Naive thymus-derived CD8-positive, alpha-beta T cell (primary cell): Measurements from ENCODE around the gene TMEM91. TPM values are rescaled to one million over a fixed set of nuclear protein-coding genes. Genes with fewer than 3 reads are reported as not detected.
"Not testable (repeated sequence)": the region's sequence is repeated elsewhere in the genome, so short reads cannot be mapped to it uniquely, and the experiment has no call there.

Experiments used
- ATAC-seq, 2 donors: fragments of 150-1000 bp; cut with Tn5 transposase in 1 of 2; sonication (Bioruptor Pico), chemical (Tn5 transposase) in 1 of 2; 1 replicate in 1 of 2; 2 replicates in 1 of 2; pipeline ENCODE4 v1.10.0; 2021; ENCODE audit warnings: mild to moderate bottlenecking in 2 of 2, moderate library complexity in 2 of 2
- POLR2A ChIA-PET: fragments of 350-600 bp; sonication (Branson Sonifier 250); formaldehyde crosslinking; loops from one replicate; lab custom pipeline; 2021; ENCODE audit warnings: antibody characterized with exemption; lab: Charles Lee
- DNase-seq, 10 donors: peaks; one replicate each; pipeline versions ENCODE4 v3.0.0 to v3.0.0-alpha.2; 2020 to 2022
- H3K27ac Mint-ChIP-seq, 10 donors: one replicate each; pipeline ENCODE4 v1.8.0; 2020 to 2022; ENCODE audit warnings: mild to moderate bottlenecking in 10 of 10, mixed read lengths in 10 of 10, moderate library complexity in 4 of 10, inconsistent platforms in 1 of 10
- H3K27me3 Mint-ChIP-seq, 5 donors: one replicate each; pipeline ENCODE4 v1.8.0; 2021 to 2022; ENCODE audit warnings: mixed read lengths in 5 of 5
- H3K36me3 Mint-ChIP-seq, 3 donors: one replicate each; pipeline ENCODE4 v1.8.0; 2020 to 2022; ENCODE audit warnings: mixed read lengths in 3 of 3, mild to moderate bottlenecking in 2 of 3, inconsistent platforms in 1 of 3
- H3K4me1 Mint-ChIP-seq, 4 donors: one replicate each; pipeline ENCODE4 v1.8.0; 2021 to 2022; ENCODE audit warnings: mixed read lengths in 4 of 4
- H3K4me3 Mint-ChIP-seq, 10 donors: one replicate each; pipeline ENCODE4 v1.8.0; 2020 to 2022; ENCODE audit warnings: mild to moderate bottlenecking in 10 of 10, mixed read lengths in 10 of 10, moderate library complexity in 6 of 10, inconsistent platforms in 1 of 10
- H3K9me3 Mint-ChIP-seq, 9 donors: one replicate each; pipeline ENCODE4 v1.8.0; 2020 to 2022; ENCODE audit warnings: mixed read lengths in 9 of 9, mild to moderate bottlenecking in 3 of 9, inconsistent platforms in 1 of 9, moderate library complexity in 1 of 9
- polyA plus RNA-seq, 3 donors: library from polyadenylated mRNA; unstranded; fragments of 300-500 nt; fragmentation: Illumina TruSeq; gene quantifications; one replicate each; pipeline ENCODE4 v1.2.3, GENCODE V29; 2021
- total RNA-seq, 8 experiments: library from RNA in 2 of 8; stranded (reverse) in 2 of 8; gene quantifications; one replicate each; pipeline ENCODE4 v1.2.3 and lab custom pipeline; 2021 to 2026

The TMEM91 gene
- total and polyA plus RNA-seq, 5 experiments from 2014 or later = 3.6 to 9.9 (median 8.3) TPM

DNA sequence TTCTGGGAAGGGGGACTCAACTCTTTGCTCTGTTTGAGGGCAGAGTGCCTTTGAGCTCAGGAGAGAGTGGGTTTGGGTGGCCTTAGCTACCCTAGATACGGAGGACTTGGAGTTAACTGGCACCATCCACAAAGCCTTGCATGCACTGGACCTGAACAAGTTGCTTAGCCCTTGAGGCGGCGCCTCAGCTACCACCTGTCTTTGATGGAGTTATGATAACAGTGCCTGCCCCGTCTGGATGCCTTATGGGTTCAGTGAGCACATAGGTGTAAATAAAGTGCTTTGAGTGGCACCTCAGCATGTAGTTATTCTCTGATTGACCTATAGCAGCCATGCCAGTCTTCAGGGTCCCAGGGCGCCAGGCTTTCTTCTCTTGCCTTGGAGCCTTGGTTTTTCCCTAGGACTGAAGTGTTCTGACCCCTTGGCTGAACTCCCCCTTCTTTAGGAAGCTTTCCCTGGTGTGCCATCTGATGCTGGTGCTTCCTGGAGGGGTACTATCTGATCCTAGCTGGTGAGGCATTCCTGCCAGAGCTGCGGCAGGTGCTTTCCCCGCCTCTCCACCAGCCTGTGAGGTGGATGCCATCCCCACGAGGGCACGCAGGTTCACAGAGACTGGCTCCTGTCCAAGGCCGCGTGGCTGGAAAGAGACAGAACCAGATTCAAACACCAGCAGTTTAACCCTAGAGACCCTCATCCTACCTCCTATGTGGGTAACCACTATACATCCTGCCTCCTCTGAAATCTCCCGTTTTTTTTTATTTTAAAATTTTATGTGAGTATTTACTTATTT is 27.0 kb downstream of the TMEM91 start:
- DNase-seq (no peak), ATAC-seq (no peak)
- Mint-ChIP-seq H3K4me1 (peaks cover 16 to 39% (median 24%) of the 10 kb centered on the region in 4 donors), H3K27ac (peak overlapping the region in 4 of 10 donors; percentile 33 to 71 (median 44)), H3K36me3 (peaks cover 0 to 23% (median 0%) of the 10 kb centered on the region in 3 donors), H3K9me3 (no peaks in the 10 kb centered on the region), H3K27me3 (no peaks in the 10 kb centered on the region), H3K4me3 (no peak overlapping the region)
- POLR2A ChIA-PET = no interaction called here

DNA sequence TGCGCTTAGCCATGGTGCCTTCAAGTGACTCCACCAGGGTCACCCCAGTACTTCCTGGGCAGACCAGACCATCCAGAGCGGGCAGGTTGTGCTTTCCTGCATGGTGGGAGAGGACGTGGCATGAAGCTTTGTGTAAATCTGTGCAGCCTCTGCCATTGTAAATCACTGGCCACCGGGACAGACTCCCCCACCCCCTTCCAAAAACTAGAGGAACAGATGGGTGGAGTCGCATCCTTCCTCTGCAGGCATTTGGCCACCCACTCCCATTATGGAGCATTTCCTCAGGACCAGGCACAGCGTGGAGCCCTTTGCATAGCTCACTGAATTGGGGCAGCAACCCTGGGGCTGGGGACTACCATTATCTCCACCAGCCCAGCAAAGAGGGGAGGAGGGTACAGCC is 29.4 kb downstream of the TMEM91 start:
- Mint-ChIP-seq H3K27ac (no peak overlapping the region), H3K4me3 (no peak overlapping the region), H3K9me3 (no peaks in the 10 kb centered on the region), H3K27me3 (no peaks in the 10 kb centered on the region), H3K36me3 (peaks cover 0 to 26% (median 0%) of the 10 kb centered on the region in 3 donors), H3K4me1 (peaks cover 19 to 42% (median 23%) of the 10 kb centered on the region in 4 donors)
- ATAC-seq (no peak), DNase-seq (no peak)
- POLR2A ChIA-PET = interaction anchor here (0.5 to 0.6 kb wide), 2 partner anchors 11 to 680 kb away, joined by 3 to 4 read pairs; no protein-coding TSS in a partner anchor

DNA sequence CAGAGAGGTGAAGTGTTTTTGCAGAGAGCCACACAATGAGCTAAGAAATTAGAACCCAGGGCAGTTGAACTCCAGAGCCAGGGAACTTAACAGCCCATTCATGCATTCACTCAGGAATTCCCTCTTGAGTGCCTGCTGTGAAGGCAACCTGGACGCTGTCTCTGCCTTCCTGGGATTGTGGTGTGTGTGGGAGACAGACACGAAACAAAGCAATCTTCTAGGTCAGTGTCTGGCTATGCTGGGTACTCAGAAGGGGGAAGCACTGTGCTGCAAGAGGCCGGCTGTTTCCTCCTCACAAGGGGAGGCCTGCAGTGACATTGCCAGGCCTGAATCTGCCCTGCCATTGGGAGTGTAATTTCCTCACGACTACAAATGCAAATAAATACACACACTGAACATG is 30.9 kb downstream of the TMEM91 start:
- POLR2A ChIA-PET = interaction anchor here (1.2 kb wide), 1 partner anchor 21 kb away, joined by 3 read pairs; no protein-coding TSS in a partner anchor

DNA sequence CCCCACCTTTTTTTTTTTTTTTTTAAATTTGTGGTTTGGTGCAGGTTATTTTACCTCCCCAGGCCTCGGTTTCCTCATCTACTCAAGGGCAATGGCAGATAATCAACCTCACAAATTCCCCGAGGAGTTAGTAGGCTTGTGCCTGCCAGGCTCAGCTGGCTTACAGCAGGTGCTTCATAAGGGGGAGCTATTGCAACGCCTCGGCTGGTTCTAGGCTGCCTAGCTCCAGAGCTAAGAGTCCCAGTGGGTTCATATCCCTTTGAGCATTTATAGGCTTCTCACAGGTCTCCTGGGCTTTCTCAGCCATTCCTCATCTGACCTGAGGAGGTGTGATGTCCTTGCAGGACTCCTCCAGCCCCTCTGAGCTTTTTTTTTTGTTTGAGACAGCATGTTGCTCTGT is 31.9 kb downstream of the TMEM91 start:
- H3K36me3 Mint-ChIP-seq = peaks cover 0 to 23% (median 0%) of the 10 kb centered on the region in 3 donors
- DNase-seq (no peak), ATAC-seq (no peak)
- no peaks in the 10 kb centered on the region for H3K9me3 Mint-ChIP-seq
- peak overlapping the region in 1 of 10 donors; percentile 27 for H3K27ac Mint-ChIP-seq
- no peak overlapping the region for H3K4me3 Mint-ChIP-seq
- POLR2A ChIA-PET = interaction anchor here (1.1 to 1.2 kb wide), 2 partner anchors 9 to 20 kb away, joined by 3 to 4 read pairs; no protein-coding TSS in a partner anchor
- H3K27me3 Mint-ChIP-seq = no peaks in the 10 kb centered on the region
- peaks cover 11 to 32% (median 19%) of the 10 kb centered on the region in 4 donors for H3K4me1 Mint-ChIP-seq

More for the DNA sequence above, 30.9 kb downstream of the TMEM91 start:
- no peaks in the 10 kb centered on the region for H3K27me3 Mint-ChIP-seq
- no peaks in the 10 kb centered on the region for H3K9me3 Mint-ChIP-seq
- H3K36me3 Mint-ChIP-seq = peaks cover 0 to 21% (median 0%) of the 10 kb centered on the region in 3 donors
- H3K4me1 Mint-ChIP-seq = peaks cover 11 to 36% (median 20%) of the 10 kb centered on the region in 4 donors
- ATAC-seq (no peak), DNase-seq (no peak)
- H3K4me3 Mint-ChIP-seq = no peak overlapping the region
- peak overlapping the region in 5 of 10 donors; percentile 19 to 78 (median 41) for H3K27ac Mint-ChIP-seq

DNA sequence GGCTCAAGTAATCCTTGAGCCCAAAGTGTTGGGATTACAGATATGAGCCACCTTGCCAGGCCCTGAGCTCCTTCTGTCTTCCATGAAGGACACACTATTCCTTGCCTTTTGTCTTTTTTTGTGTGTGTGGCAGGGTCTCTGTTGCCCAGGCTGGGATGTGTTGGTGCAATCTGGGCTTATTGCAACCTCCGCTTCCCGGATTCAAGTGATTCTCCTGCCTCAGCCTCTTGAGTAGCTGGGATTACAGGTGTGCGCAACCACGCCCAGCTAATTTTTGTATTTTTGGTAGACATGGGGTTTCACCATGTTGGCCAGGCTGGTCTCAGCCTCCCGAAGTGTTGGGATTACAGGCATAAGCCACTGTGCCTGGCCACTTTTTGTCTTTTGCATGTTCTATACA is 32.5 kb downstream of the TMEM91 start:
- Mint-ChIP-seq H3K36me3 (peaks cover 0 to 25% (median 0%) of the 10 kb centered on the region in 3 donors), H3K4me1 (peaks cover 11 to 30% (median 18%) of the 10 kb centered on the region in 4 donors), H3K27ac (peak overlapping the region in 3 of 10 donors; percentile 39 to 89 (median 45))
- not testable (repeated sequence) for H3K27me3 Mint-ChIP-seq, H3K9me3 Mint-ChIP-seq, ATAC-seq, H3K4me3 Mint-ChIP-seq, DNase-seq
- POLR2A ChIA-PET = interaction anchor here (1.1 to 1.2 kb wide), 2 partner anchors 9 to 19 kb away, joined by 3 to 4 read pairs; no protein-coding TSS in a partner anchor

DNA sequence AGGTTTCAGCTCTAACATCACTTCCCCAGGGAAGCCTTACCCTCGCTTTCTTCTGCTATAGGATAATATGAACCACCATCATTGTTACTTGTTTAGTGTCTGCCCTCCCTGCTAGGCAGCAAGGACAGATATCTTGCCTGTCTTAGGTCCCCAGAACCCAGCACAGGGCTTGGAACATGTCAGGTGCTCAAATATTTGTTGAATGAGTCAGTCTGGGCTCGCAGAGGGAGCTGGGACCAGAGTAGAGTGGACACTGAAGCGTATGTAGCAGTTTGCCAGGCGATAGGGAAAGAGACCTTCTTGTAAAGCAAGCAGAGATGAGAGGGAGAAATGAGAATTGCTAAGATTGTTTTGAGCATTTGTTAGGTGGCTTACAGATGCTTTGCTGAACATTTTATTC is 33.0 kb downstream of the TMEM91 start:
- H3K4me3 Mint-ChIP-seq = no peak overlapping the region
- POLR2A ChIA-PET = interaction anchor here (1.1 kb wide), 1 partner anchor 8 kb away, joined by 4 read pairs; no protein-coding TSS in a partner anchor
- ATAC-seq (no peak), DNase-seq (no peak)
- peaks cover 0 to 28% (median 0%) of the 10 kb centered on the region in 3 donors for H3K36me3 Mint-ChIP-seq
- no peaks in the 10 kb centered on the region for H3K27me3 Mint-ChIP-seq
- peak overlapping the region in 4 of 10 donors; percentile 8 to 84 (median 46) for H3K27ac Mint-ChIP-seq
- no peaks in the 10 kb centered on the region for H3K9me3 Mint-ChIP-seq
- H3K4me1 Mint-ChIP-seq = peaks cover 11 to 28% (median 18%) of the 10 kb centered on the region in 4 donors

DNA sequence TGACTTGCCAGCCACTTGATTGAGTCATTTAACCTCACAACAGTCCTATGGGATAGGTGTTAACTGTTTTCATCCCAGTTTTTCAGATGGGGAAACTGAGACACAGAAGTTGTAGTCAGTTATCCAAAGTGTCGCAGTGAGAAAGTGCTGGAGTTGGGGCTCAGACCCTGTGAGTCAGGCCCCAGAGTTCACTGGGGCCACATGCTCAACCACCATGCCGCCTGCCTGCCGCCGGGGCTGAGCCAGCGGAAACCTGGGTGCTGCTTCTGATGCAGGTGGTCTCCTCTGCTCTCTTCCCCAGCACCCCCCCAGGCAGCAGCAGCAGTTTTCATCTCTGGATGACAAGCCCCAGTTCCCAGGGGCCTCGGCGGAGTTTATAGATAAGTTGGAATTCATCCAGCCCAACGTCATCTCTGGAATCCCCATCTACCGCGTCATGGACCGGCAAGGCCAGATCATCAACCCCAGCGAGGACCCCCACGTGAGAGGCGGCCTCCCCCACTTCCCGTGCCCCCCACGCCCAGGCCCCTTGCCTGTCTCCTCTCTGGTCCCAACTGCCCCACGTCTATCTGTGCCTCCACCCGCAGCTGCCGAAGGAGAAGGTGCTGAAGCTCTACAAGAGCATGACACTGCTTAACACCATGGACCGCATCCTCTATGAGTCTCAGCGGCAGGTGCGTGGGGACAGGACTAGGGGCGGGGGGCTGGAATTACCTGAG is 34.2 kb downstream of the TMEM91 start:
- DNase-seq (no peak), ATAC-seq (no peak)
- Mint-ChIP-seq H3K27me3 (no peaks in the 10 kb centered on the region), H3K36me3 (peaks cover 0 to 33% (median 4%) of the 10 kb centered on the region in 3 donors), H3K4me1 (peaks cover 11 to 26% (median 17%) of the 10 kb centered on the region in 4 donors), H3K9me3 (no peaks in the 10 kb centered on the region), H3K27ac (peak overlapping the region in 2 of 10 donors; percentile 31 to 67), H3K4me3 (no peak overlapping the region)
- POLR2A ChIA-PET = interaction anchor here (0.7 kb wide), 1 partner anchor 14 kb away, joined by 3 read pairs; no protein-coding TSS in a partner anchor

DNA sequence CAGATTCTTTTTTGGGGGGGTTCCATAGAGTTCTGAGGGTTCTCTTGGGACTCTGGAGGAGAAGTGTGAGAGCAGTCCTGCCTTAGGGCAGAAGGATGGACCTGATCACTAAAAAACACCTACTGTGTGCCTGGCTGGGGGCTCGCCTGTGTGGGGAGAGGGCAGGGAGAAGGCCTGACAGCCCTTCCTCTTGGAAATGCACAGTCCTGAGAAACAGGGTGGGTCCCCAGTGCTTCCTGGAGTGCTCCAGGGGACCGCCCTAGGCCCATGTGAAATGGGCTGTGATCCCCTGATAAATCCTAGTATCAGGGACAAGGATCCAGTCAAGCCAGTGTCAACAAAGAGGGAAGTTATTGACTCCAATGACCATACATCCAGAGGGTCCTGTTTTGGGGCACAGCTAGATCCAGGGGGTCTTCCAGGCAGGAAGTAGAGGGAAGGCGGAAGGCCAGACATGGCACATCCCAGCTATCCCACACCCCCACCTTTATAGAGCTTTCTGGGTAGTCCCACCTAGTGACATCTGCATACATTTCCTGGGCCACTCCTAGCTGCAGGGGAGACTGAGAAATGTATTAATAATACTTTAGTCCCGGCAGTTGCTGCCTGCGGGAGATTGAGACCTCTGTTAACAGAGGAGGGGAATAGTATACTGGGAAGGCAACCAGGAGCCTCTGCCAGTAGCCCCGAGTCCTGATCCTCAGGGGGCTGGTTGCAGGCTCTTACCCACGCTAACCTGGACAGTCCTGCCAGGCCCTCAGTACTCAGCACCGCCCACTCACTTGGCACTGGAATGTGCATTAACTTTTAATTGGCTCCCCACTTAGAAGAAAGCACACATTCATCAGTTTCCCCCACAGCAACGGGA is 35.0 kb downstream of the TMEM91 start:
- H3K27ac Mint-ChIP-seq = peak overlapping the region in 2 of 10 donors; percentile 9 to 31
- no peak for ATAC-seq

DNA sequence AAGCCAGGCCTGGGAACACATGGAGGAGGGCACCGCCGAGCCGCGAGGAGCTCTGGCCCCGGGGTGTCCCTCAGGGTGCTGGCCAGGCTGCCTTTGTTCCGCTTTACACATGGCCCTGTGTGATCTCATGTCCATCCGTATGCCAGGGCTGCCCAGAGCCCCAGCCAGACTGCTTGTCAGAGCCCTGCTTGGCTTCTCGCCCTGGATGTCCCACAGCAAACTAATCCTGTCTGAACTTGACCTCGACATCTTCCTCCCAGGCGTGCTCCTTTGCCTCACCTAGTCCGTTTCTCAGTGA is 35.6 kb downstream of the TMEM91 start:
- no peak for ATAC-seq
- H3K36me3 Mint-ChIP-seq = peaks cover 0 to 44% (median 4%) of the 10 kb centered on the region in 3 donors
- H3K4me3 Mint-ChIP-seq = no peak overlapping the region
- POLR2A ChIA-PET = no interaction called here
- H3K9me3 Mint-ChIP-seq = no peaks in the 10 kb centered on the region
- DNase-seq = no peak
- H3K4me1 Mint-ChIP-seq = peaks cover 11 to 23% (median 16%) of the 10 kb centered on the region in 4 donors
- no peaks in the 10 kb centered on the region for H3K27me3 Mint-ChIP-seq
- H3K27ac Mint-ChIP-seq = peak overlapping the region in 2 of 10 donors; percentile 9 to 71

More for the DNA sequence above, 35.0 kb downstream of the TMEM91 start:
- DNase-seq = no peak
- Mint-ChIP-seq H3K4me1 (peaks cover 11 to 24% (median 16%) of the 10 kb centered on the region in 4 donors), H3K27me3 (no peaks in the 10 kb centered on the region), H3K4me3 (no peak overlapping the region), H3K9me3 (no peaks in the 10 kb centered on the region), H3K36me3 (peaks cover 0 to 42% (median 4%) of the 10 kb centered on the region in 3 donors)
- POLR2A ChIA-PET = no interaction called here

DNA sequence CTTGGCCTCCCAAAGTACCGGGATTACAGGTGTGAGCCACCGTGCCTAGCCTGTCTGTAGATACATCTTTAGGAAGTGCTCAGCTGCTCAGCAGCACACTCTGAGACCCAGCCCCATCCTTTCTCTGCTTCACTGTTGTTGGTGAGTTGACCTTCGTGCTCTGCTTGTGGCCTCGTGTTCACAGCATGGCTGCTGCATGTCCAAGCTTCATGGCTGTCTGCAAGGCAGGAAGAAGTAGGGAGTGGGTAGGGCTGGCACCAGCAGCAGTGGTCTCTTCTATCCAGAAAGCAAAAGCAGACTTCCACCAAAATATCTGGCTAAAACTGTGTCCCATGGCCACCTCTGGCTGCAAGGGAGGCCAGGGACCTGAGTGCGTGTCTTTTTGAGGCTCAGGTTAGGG is 36.6 kb downstream of the TMEM91 start:
- Mint-ChIP-seq H3K9me3 (no peaks in the 10 kb centered on the region), H3K36me3 (peaks cover 0 to 54% (median 4%) of the 10 kb centered on the region in 3 donors), H3K27ac (no peak overlapping the region), H3K4me3 (no peak overlapping the region), H3K27me3 (no peaks in the 10 kb centered on the region), H3K4me1 (peaks cover 11 to 18% (median 12%) of the 10 kb centered on the region in 4 donors)
- DNase-seq (no peak), ATAC-seq (no peak)
- POLR2A ChIA-PET = no interaction called here

DNA sequence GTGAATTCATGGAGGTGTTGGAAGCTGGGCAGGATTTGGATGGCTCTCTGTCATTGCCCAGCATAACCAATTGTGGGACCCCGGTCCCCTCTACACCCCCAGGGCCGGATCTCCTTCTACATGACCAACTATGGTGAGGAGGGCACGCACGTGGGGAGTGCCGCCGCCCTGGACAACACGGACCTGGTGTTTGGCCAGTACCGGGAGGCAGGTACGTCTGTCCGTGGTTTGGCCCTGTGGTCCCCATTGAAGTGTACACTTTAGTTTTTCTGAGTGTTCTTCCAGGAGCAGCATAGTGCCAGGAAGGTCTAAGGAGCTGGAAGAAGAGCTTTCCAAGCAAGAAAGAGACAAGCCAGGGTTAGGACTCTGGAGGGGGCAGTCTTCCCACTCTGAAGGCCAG is 37.6 kb downstream of the TMEM91 start:
- Mint-ChIP-seq H3K27ac (peak overlapping the region in 1 of 10 donors; percentile 79), H3K9me3 (no peaks in the 10 kb centered on the region), H3K27me3 (no peaks in the 10 kb centered on the region), H3K36me3 (peaks cover 0 to 62% (median 4%) of the 10 kb centered on the region in 3 donors), H3K4me1 (peaks cover 11 to 17% (median 12%) of the 10 kb centered on the region in 4 donors), H3K4me3 (no peak overlapping the region)
- POLR2A ChIA-PET = no interaction called here
- ATAC-seq (no peak), DNase-seq (no peak)

DNA sequence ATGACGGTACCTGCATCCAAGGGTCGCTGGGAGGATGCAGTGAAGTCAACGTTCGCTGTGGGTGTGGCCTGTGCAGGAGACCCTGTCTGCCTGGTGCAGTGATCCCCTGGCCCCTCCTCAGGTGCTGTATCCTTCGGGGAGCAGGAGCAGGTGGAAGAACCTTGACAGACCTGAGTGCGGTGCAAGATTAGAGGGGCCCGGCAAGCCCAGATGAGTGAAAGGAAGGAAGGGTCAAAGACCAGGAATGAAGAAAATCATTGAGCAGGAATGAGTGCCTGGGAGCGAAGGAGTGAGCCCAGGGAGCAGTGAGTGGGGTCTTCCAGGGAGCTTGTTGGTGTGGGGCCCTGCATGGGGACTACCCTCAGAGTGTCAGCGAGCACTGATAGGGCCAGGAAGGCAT is 38.1 kb downstream of the TMEM91 start:
- Mint-ChIP-seq H3K27me3 (no peaks in the 10 kb centered on the region), H3K4me3 (no peak overlapping the region), H3K4me1 (peaks cover 7 to 12% (median 8%) of the 10 kb centered on the region in 4 donors), H3K36me3 (peaks cover 0 to 66% (median 4%) of the 10 kb centered on the region in 3 donors), H3K9me3 (no peaks in the 10 kb centered on the region), H3K27ac (peak overlapping the region in 1 of 10 donors; percentile 79)
- DNase-seq (no peak), ATAC-seq (no peak)
- POLR2A ChIA-PET = interaction anchor here (0.6 kb wide), 1 partner anchor 708 kb away, joined by 4 read pairs; no protein-coding TSS in a partner anchor
